OCI-LY7 (cell line): ENCODE results near the gene PORCN.

Source experiments
- CTCF ChIP-seq: fragments of 200-600 bp; sonication (generic); conservative IDR thresholded peaks from 2 replicates; pipeline ENCODE4 v1.5.1; 2014; ENCODE audit warnings: mild to moderate bottlenecking, antibody characterized with exemption, low read length, moderate library complexity, mixed read lengths
- EZH2phosphoT487 ChIP-seq: fragments of 200-600 bp; sonication (generic); IDR thresholded peaks from 2 replicates; pipeline ENCODE4 v1.6.1; 2018; ENCODE audit warnings: low read depth, borderline replicate concordance, mild to moderate bottlenecking, mixed run types, antibody characterized with exemption, low read length, moderate library complexity, mixed read lengths

- TF ChIP-seq CTCF = no peak
- no peak for TF ChIP-seq EZH2phosphoT487
Measured at GRCh38 chrX:48496660-48497059, 12.1 kb upstream of the PORCN start.
